ENCODE measurements around the gene STK17A. TPM values are rescaled to one million over a fixed set of nuclear protein-coding genes. Genes with fewer than 3 reads are reported as not detected.

The STK17A gene
- total RNA-seq, 1 donor from 2014 or later: 28.6 TPM

- Mint-ChIP-seq H3K4me3 (ENCODE audit: unreplicated experiment) (peak overlapping the region; percentile 63), H3K9me3 (ENCODE audit: unreplicated experiment) (no peaks in the 10 kb centered on the region), H3K27ac (ENCODE audit: unreplicated experiment) (no peak overlapping the region), H3K27me3 (ENCODE audit: unreplicated experiment) (peaks cover 7% of the 10 kb centered on the region), H3K36me3 (ENCODE audit: low read depth, unreplicated experiment) (peaks cover 7% of the 10 kb centered on the region), H3K4me1 (ENCODE audit: unreplicated experiment) (peaks cover 17% of the 10 kb centered on the region)
- no peak for TF ChIP-seq CTCF (IDR thresholded peaks at IDR 0.05; ENCODE audit: unreplicated experiment)
- DNase-seq (ENCODE audit: low spot score): no peak
Measured at GRCh38 chr7:43585562-43585961, 2.7 kb downstream of the STK17A start.

- Mint-ChIP-seq H3K36me3 (ENCODE audit: low read depth, unreplicated experiment) (peaks cover 7% of the 10 kb centered on the region), H3K27ac (ENCODE audit: unreplicated experiment) (no peak overlapping the region), H3K4me3 (ENCODE audit: unreplicated experiment) (peak overlapping the region; percentile 6)
Measured at GRCh38 chr7:43586251-43586900, 3.5 kb downstream of the STK17A start.

GRCh38 chr7:43588477-43589132 lies 5.7 kb downstream of the STK17A start:
- H3K9me3 Mint-ChIP-seq (ENCODE audit: unreplicated experiment): no peaks in the 10 kb centered on the region
- H3K4me1 Mint-ChIP-seq (ENCODE audit: unreplicated experiment): peaks cover 19% of the 10 kb centered on the region
- no peak overlapping the region for H3K4me3 Mint-ChIP-seq (ENCODE audit: unreplicated experiment)
- TF ChIP-seq CTCF (IDR thresholded peaks at IDR 0.05; ENCODE audit: unreplicated experiment): no peak
- H3K27me3 Mint-ChIP-seq (ENCODE audit: unreplicated experiment): peaks cover 2% of the 10 kb centered on the region
- DNase-seq (ENCODE audit: low spot score): no peak
- H3K36me3 Mint-ChIP-seq (ENCODE audit: low read depth, unreplicated experiment): peaks cover 7% of the 10 kb centered on the region
- H3K27ac Mint-ChIP-seq (ENCODE audit: unreplicated experiment): no peak overlapping the region

More at GRCh38 chr7:43586251-43586900, 3.5 kb downstream of the STK17A start:
- DNase-seq (ENCODE audit: low spot score): no peak
- peaks cover 17% of the 10 kb centered on the region for H3K4me1 Mint-ChIP-seq (ENCODE audit: unreplicated experiment)
- TF ChIP-seq CTCF (IDR thresholded peaks at IDR 0.05; ENCODE audit: unreplicated experiment): no peak
- H3K27me3 Mint-ChIP-seq (ENCODE audit: unreplicated experiment): peaks cover 7% of the 10 kb centered on the region
- H3K9me3 Mint-ChIP-seq (ENCODE audit: unreplicated experiment): no peaks in the 10 kb centered on the region

GRCh38 chr7:43589133-43589478 lies 6.2 kb downstream of the STK17A start:
- Mint-ChIP-seq H3K4me3 (ENCODE audit: unreplicated experiment) (no peak overlapping the region), H3K4me1 (ENCODE audit: unreplicated experiment) (peaks cover 15% of the 10 kb centered on the region), H3K27me3 (ENCODE audit: unreplicated experiment) (no peaks in the 10 kb centered on the region), H3K27ac (ENCODE audit: unreplicated experiment) (no peak overlapping the region), H3K36me3 (ENCODE audit: low read depth, unreplicated experiment) (peaks cover 2% of the 10 kb centered on the region), H3K9me3 (ENCODE audit: unreplicated experiment) (no peaks in the 10 kb centered on the region)
- TF ChIP-seq CTCF (IDR thresholded peaks at IDR 0.05; ENCODE audit: unreplicated experiment): no peak
- no peak for DNase-seq (ENCODE audit: low spot score)

GRCh38 chr7:43589728-43590127 lies 6.8 kb downstream of the STK17A start:
- no peak overlapping the region for H3K4me3 Mint-ChIP-seq (ENCODE audit: unreplicated experiment)
- H3K4me1 Mint-ChIP-seq (ENCODE audit: unreplicated experiment): peaks cover 13% of the 10 kb centered on the region
- no peak for DNase-seq (ENCODE audit: low spot score)
- no peaks in the 10 kb centered on the region for H3K36me3 Mint-ChIP-seq (ENCODE audit: low read depth, unreplicated experiment)
- H3K27me3 Mint-ChIP-seq (ENCODE audit: unreplicated experiment): no peaks in the 10 kb centered on the region
- H3K9me3 Mint-ChIP-seq (ENCODE audit: unreplicated experiment): no peaks in the 10 kb centered on the region
- TF ChIP-seq CTCF (IDR thresholded peaks at IDR 0.05; ENCODE audit: unreplicated experiment): no peak
- H3K27ac Mint-ChIP-seq (ENCODE audit: unreplicated experiment): no peak overlapping the region

All from endothelial cell (in vitro differentiated cells).